Nucleus accumbens (tissue), 56 donors: ENCODE results near the gene F2RL3.
"Not testable (repeated sequence)": the region's sequence is repeated elsewhere in the genome, so short reads cannot be mapped to it uniquely, and the experiment has no call there.

Experiments
- DNase-seq, 56 donors: peaks; one replicate each; lab custom pipeline; 2025; lab: John Stamatoyannopoulos, UW

F2RL3 gene

DNA sequence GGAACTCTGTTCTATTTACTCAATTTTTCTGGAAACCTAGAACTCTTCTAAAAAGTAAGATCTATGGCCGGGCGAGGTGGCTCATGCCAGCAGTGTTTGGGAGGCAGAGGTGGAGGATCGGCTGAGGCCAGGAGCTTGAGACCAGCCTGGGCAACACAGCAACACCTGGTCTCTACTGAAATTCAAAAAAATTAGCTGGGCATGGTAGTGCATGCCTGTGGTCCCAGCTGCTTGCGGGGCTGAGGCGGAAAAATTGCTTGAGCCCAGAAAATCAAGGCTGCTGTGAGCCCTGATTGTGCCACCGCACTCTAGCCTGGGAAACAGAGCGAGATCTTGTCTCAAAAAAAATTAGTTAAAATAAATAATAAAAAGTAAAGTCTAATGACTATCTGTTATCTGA, 28.6 kb downstream of the F2RL3 start:
- DNase-seq: no peak

DNA sequence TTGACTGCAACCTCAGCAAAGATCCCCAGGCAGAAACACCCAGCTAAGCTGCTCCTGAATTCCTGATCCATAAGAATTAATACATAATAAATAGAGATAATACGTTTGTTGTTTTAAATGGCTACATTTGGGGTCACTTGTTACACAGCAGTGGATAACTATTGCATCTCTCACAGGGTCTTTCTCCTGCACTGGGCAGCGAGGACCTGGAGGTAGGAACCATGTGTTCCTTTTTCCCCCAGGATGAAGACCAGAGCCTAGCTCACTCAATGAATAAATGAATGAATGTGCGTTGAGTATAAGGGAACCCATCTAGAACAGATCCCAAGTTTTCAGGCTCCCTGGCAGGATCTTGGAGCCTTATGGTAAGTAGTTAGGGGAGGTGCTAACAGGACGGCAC, 30.7 kb downstream of the F2RL3 start:
- no peak for DNase-seq

DNA sequence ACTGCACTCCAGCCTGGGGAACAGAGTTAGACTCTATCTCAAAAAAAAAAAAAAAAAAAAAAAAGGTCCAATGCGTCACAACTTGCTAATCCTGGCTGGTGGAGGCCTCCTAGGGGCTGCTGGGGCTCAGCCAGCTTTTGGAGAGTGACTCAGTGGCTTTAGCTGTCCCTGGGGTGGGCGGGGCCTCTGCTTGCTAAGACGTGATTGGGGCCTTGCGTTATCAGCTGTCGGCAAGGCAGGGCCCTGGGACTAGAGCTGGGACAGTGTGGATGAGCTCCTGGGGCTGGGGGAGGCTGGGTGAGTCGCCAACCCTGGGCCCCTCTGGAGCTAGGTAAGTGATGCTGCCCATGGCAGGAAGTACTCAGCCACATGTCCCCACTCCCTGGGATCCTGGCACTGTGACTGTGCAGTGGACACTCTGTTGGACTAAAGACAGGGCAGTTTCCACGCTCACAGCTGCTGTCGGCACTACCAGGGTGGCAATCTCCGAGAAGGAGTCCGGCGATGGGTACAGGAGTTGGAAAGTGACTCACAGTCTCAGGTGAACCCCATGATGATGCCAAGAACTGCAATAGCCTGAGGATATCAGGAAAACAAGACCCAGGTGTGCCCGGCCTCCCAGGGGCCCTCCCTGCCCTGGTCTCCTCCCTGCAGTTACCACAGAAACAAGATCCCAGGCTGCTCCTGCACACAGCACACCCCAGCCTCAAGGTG, 32.2 kb downstream of the F2RL3 start:
- no peak for DNase-seq

DNA sequence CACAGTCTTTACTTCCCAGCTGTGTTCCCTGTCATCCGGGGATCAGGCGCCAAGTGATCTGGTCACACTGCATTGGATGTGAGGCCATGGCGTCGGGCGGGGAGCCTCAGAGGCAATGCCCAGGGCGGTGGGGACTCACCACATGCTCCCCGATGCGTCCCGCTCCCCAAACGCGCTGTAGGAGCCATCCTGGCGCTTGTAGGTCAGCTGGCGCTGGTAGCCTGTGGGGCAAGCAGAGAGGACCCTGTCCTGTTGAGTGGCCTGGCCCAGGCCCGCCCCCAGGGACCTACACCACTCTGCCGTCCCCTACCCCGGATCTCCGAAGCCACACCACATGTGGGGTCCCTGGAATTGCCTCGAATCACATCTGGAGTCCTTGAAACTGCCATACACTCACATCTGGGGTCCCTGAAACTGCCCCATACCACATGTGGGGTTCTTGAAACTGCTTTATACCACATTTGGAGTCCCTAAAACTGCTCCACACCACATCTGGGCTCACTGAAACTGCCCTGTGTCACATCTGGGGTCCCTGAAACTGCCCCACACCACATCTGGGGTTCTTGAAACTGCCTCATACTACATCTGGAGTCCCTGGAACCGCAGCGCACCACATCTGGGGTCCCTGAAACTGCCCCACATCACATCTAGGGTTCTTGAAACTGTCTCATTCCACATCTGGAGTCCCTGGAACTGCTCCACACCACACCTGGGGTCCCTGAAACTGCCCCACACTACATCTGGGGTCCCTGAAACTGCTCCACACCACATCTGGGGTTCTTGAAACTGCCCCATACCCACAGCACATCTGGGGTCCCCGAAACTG, 33.2 kb downstream of the F2RL3 start:
- DNase-seq: no peak

DNA sequence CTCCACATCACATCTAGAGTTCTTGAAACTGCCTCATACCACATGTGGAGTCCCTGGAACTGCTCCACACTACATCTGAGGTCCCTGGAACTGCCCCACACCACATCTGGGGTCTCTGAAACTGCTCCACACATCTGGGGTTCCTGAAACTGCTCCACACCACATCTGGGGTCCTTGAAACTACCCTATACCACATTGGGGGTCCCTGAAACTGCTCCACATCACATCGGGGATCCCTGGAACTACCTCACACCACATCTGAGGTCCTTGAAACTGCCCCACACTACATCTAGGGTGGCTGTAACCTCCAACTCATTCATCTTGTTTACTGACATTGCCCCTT, 33.8 kb downstream of the F2RL3 start:
- DNase-seq: no peak

DNA sequence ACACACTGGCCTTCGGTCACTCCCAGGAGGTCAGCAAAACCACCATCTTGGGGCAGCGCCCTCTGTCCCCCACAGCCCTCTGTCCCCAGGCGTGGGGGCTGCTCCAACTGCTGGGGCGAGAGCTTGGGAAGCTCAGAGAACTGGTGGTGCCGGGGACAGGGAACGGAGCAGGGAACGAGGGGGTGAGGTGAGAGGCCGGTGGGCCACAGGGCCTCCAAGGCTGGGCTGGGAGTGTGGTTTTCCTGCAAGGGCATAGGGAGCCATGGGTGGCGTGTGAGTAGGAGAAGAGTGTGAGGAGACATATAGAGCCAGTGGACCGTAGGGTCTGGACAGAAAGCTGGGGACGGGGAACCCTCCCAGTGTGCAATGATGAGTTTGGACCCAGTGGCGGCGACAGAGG, 34.1 kb downstream of the F2RL3 start:
- no peak for DNase-seq

DNA sequence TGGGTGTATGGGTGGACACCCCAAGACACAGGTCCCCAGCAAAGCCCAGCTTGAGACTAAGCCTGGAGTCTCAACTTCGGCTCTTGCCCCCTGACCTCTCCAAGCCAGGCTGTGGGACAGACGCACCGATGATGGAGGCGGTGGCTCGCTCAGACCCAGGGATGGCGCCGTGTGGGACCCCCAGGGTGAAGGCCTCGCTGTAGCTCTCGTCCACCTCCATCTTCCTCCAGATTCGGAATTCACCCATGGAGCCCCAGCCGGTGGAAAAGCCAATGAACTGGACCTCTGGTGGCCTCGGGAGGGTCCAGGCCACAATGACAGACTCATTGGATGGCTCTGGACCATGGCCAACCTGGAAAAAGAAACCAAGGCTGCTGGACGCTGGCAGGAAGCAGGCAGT, 39.1 kb downstream of the F2RL3 start:
- no peak for DNase-seq

DNA sequence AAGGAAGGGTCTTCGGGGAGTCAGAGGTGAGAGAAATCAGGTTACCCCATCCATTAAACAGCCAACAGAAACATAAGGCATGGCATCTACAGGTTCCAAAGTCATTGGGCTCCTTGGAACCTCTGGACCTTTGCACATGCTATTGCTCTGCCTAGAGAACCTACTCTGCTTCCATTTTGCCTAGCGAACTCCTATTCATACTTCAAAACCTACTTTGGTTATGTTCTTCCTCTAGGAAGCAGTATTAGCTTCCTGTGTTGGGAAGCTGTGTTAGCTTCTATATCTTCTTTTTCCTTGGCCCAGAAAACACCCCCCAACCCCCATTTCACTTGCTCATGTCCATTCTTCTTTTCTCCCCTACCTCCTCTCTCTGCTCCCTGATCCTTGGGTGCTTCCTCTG, 39.6 kb downstream of the F2RL3 start:
- no peak for DNase-seq

DNA sequence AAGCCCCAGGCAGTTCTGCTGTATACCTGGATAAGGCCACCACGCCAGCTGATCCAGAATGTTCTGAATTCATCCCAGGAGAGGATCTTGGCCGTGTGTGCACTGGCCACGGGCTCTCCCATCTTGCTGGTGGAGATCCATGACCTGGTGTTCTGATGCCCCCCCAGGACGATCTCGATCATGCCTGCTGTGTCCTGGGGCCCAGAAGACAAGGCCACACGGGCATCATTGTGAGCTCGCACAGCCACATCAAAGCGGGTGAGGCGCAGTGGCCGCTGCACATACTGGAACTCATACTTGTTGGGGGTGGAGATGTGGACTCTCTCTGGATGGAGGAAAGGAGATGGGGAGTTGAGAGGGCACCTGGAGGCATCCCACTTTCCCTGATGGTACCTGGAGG, 40.1 kb downstream of the F2RL3 start:
- no peak for DNase-seq

DNA sequence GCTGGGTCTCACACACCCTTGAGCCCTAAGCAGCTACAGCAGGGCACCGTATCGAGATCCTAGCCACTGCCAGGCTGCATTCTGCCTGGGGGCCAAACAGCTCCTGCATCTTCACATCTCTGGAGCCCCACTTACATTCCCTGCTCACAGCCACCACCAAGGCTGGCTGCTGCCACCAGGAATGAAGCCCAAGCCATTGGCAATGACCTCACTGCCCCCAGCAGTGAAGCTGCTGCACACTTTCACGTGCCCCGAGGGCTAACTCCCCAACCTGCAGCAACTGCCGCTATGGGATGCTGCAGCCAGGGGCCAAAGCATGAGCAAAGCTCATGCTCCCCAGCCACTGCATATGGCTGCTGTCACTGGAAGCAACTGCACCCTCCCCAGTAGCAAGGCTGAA, 42.0 kb downstream of the F2RL3 start:
- no peak for DNase-seq

DNA sequence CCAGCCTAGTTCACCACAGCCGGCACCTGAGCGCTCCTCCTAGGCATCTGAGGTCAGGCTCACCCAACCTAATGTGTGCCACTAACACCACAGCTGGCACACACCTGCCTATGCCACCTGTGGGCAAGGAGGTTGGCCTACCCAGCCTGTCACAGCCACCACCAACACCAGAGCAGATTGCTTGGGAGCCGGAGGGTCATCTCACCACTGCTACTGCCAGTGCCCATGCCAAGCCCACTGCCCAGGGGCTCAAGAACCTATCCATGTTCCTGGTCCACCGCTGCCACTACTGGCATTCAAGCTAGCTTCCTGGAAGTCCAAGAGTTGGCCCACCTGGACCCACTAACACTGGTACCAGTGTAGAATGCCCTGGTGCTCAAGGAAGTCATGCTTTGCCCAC, 42.5 kb downstream of the F2RL3 start:
- DNase-seq: no peak

DNA sequence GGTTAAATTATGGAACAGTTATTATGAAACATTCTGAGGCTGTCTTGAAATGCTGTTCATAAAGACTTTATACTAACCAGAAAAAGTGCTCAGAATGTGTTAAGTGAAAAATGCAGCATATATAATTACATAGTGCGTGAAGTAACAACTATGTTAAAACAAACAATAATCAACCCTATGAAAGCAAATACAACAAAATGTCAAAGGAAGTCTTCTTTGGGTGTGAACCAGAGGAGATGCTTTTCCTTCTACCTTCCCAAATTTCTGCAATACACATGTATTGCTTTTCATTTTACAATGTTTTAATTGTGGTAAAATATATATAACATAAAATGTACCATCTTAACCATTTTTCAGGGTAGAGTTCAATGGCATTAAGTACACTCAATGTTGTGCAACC, 45.7 kb downstream of the F2RL3 start:
- no peak for DNase-seq

DNA sequence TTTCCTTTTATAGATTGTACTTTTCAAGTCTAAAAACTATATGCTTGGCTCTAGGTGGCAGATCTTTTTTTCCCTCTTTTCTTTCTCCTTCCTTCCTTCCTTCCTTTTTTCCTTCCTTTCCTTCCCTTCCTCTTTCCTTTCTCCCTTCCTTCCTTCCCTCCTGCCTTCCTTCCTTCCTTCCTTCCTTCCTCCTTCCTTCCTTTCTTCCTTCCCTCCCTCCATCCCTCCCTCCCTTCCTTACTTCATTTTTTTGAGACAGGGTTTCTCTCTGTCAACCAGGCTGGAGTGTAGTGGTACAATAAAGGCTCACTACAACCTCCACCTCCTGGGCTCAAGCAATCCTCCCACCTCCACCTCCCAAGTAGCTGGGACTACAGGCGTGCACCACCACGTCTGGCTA, 48.1 kb downstream of the F2RL3 start:
- no peak for DNase-seq

DNA sequence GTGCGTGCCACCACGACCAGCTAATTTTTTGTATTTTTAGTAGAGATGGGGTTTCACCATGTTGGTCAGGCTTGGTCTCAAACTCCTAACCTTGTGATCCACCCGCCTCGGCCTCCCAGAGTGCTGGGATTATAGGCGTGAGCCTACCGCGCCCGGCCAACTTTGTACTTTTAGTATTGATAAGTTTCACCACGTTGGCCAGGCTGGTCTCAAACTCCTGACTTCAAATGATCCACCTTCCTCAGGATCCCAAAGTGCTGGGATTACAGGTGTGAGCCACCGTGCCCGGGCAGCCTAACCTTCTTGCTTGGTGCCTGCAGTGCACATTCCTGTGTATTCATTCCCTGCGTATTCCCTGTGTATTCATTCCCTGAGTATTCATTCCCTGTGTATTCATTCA, 49.0 kb downstream of the F2RL3 start:
- not testable (repeated sequence) for DNase-seq

DNA sequence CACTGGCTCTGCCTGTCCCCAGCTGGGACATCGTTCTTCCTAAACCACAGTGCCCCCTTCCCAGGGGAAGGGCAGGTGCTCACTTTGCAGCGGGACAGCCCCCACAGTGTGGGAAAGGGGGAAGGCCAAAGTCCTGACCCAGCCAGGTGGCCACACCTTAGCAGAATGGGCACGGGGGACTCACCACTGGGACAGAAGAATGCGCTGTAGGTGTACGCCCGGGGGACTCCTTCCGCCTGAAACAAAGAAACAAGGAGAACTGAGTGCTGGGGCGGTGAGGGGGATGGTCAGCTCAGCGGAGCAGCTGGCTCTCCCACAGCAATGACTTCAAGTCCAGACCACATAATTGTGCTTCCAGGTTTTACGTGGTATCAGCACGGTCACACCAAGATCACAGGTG, 49.4 kb downstream of the F2RL3 start:
- no peak for DNase-seq

DNA sequence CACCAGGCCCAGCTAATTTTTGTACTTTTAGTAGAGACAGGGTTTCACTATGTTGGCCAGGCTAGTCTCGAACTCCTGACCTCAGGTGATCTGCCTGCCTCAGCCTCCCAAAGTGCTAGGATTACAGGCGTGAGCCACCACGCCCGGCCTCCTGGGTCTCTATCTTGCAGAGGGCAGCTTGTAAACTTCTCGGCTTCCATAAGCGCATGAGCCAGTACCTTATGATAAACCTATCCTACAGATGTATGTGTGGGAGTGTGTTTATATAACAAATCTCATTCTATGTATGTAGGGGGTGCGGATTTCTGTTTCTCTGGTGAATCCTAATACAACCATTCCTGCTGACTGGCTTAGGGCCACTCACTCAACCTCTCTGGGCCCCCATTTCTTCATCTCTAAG, 51.3 kb downstream of the F2RL3 start:
- DNase-seq: not testable (repeated sequence)

DNA sequence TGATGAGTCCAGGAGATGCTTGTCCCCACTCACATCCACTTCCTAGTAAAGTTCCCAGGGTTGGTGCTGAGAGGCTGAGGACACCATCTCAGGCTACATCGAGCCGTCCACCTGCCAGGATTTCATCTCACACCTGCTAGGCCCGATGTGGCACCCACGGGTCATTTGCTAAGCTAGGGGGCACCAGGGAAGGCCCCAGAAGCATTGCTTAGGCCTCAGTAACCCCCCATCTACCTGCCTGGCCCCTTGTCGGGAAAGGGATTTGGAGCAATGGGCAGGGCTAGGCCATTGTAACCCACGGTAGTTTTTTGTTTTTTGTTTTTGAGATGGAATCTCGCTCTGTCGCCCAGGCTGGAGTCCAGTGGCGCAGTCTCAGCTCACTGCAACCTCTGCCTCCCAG, 51.8 kb downstream of the F2RL3 start:
- DNase-seq: no peak
